WTC11 (cell line): ENCODE results near the gene NEDD4L. TPM values are rescaled to one million over a fixed set of nuclear protein-coding genes. Genes with fewer than 3 reads are reported as not detected.
"Not testable (repeated sequence)": the region's sequence is repeated elsewhere in the genome, so short reads cannot be mapped to it uniquely, and the experiment has no call there.

ENCODE experiments used
- ATAC-seq: fragments of 200-7000 bp; cut with Tn5 transposase; 2 replicates; pipeline ENCODE4 v1.10.0; 2021; ENCODE audit warnings: mild to moderate bottlenecking, moderate library complexity
- CTCF ChIA-PET: fragments of 300-600 bp; sonication (Branson Sonifier 250); formaldehyde crosslinking; loops from one replicate; lab custom pipeline; 2021; ENCODE audit warnings: antibody characterized with exemption; lab: Charles Lee
- POLR2A ChIA-PET: fragments of 350-600 bp; sonication (Branson Sonifier 250); formaldehyde crosslinking; loops from one replicate; lab custom pipeline; 2021; ENCODE audit warnings: antibody characterized with exemption; lab: Charles Lee
- DNase-seq: peaks from one replicate; pipeline ENCODE4 v3.0.0; 2021; ENCODE audit warnings: low spot score
- H3K27ac Mint-ChIP-seq: 2 replicates; pipeline ENCODE4 v1.8.0; 2021; ENCODE audit warnings: mixed read lengths
- H3K27me3 Mint-ChIP-seq: 2 replicates; pipeline ENCODE4 v1.8.0; 2021; ENCODE audit warnings: low read depth, mild to moderate bottlenecking, moderate library complexity, mixed read lengths
- H3K36me3 Mint-ChIP-seq: 2 replicates; pipeline ENCODE4 v1.8.0; 2021; ENCODE audit warnings: mixed read lengths
- H3K4me1 Mint-ChIP-seq: 2 replicates; pipeline ENCODE4 v1.8.0; 2022; ENCODE audit warnings: mixed read lengths
- H3K4me3 Mint-ChIP-seq: 2 replicates; pipeline ENCODE4 v1.8.0; 2021; ENCODE audit warnings: mild to moderate bottlenecking, moderate library complexity, mixed read lengths
- H3K9me3 Mint-ChIP-seq: 2 replicates; pipeline ENCODE4 v1.8.0; 2021; ENCODE audit warnings: mixed read lengths
- AR ChIP-seq: fragments of 250-450 bp; sonication (Bioruptor Pico); IDR thresholded peaks from 2 replicates; pipeline ENCODE4 v1.9.0; 2021; ENCODE audit warnings: mild to moderate bottlenecking
- CREB1 ChIP-seq: sonication (generic); formaldehyde crosslinking; IDR thresholded peaks from 2 replicates; pipeline ENCODE4 v1.8.0; 2023; ENCODE audit warnings: mild to moderate bottlenecking, missing genetic modification reagents
- EMX1 ChIP-seq: fragments of 250-450 bp; sonication (Bioruptor Pico); IDR thresholded peaks from 2 replicates; pipeline ENCODE4 v1.8.0; 2021; ENCODE audit warnings: mild to moderate bottlenecking
- ETV6 ChIP-seq: sonication (generic); formaldehyde crosslinking; IDR thresholded peaks from 2 replicates; pipeline ENCODE4 v1.8.1; 2022; ENCODE audit warnings: mild to moderate bottlenecking, missing genetic modification reagents
- FOXJ3 ChIP-seq: sonication (generic); formaldehyde crosslinking; IDR thresholded peaks from 2 replicates; pipeline ENCODE4 v1.9.0; 2021; ENCODE audit warnings: missing genetic modification reagents, mild to moderate bottlenecking, borderline replicate concordance
- FOXK1 ChIP-seq: sonication (generic); formaldehyde crosslinking; IDR thresholded peaks from 2 replicates; pipeline ENCODE4 v1.8.0; 2022; ENCODE audit warnings: mild to moderate bottlenecking, moderate library complexity, missing genetic modification reagents
- GABPB1 ChIP-seq: sonication (generic); formaldehyde crosslinking; IDR thresholded peaks from 2 replicates; pipeline ENCODE4 v1.8.1; 2023; ENCODE audit warnings: mild to moderate bottlenecking, missing genetic modification reagents
- HMGA2 ChIP-seq: fragments of 250-450 bp; sonication (Bioruptor Pico); IDR thresholded peaks from 2 replicates; pipeline ENCODE4 v1.4.0; 2021; ENCODE audit warnings: mild to moderate bottlenecking, moderate library complexity
- MLX ChIP-seq: sonication (generic); formaldehyde crosslinking; IDR thresholded peaks from 2 replicates; pipeline ENCODE4 v1.8.1; 2023; ENCODE audit warnings: mild to moderate bottlenecking, missing genetic modification reagents, moderate library complexity
- SMAD4 ChIP-seq: sonication (generic); formaldehyde crosslinking; IDR thresholded peaks from 2 replicates; pipeline ENCODE4 v1.8.0; 2022; ENCODE audit warnings: mild to moderate bottlenecking, missing genetic modification reagents
- TCF7 ChIP-seq: sonication (generic); formaldehyde crosslinking; IDR thresholded peaks from 2 replicates; pipeline ENCODE4 v1.8.0; 2022; ENCODE audit warnings: mild to moderate bottlenecking, low read depth, missing genetic modification reagents, moderate library complexity
- ZNF121 ChIP-seq: sonication (generic); formaldehyde crosslinking; IDR thresholded peaks from 2 replicates; pipeline ENCODE4 v1.8.0; 2023; ENCODE audit warnings: missing genetic modification reagents
- ZNF138 ChIP-seq: sonication (generic); formaldehyde crosslinking; conservative IDR thresholded peaks from 2 replicates; pipeline ENCODE4 v1.8.1; 2022; ENCODE audit warnings: mild to moderate bottlenecking, moderate library complexity, missing genetic modification reagents
- ZNF219 ChIP-seq: sonication (generic); formaldehyde crosslinking; IDR thresholded peaks from 2 replicates; pipeline ENCODE4 v1.8.0; 2023; ENCODE audit warnings: missing genetic modification reagents, mild to moderate bottlenecking, borderline replicate concordance
- total RNA-seq: library from RNA; stranded (reverse); gene quantifications from 3 replicates; pipeline ENCODE4 v1.2.3, GENCODE V29; 2021
- TF ChIP-seq, protein P1 (sequence below): sonication (generic); formaldehyde crosslinking; conservative IDR thresholded peaks from 2 replicates; pipeline ENCODE4 v1.8.1; 2023; ENCODE audit warnings: mild to moderate bottlenecking, low read depth, missing genetic modification reagents, moderate library complexity
- TF ChIP-seq, protein P2 (sequence below): fragments of 250-450 bp; sonication (Bioruptor Pico); IDR thresholded peaks from 2 replicates; pipeline ENCODE4 v1.8.0; 2021; ENCODE audit warnings: mild to moderate bottlenecking
- TF ChIP-seq, protein P3 (sequence below): sonication (generic); formaldehyde crosslinking; IDR thresholded peaks from 2 replicates; pipeline ENCODE4 v1.8.1; 2022; ENCODE audit warnings: low read depth, mild to moderate bottlenecking, moderate library complexity, missing genetic modification reagents, borderline replicate concordance
- TF ChIP-seq, protein P4 (sequence below): sonication (generic); formaldehyde crosslinking; IDR thresholded peaks from 2 replicates; pipeline ENCODE4 v1.8.0; 2023; ENCODE audit warnings: missing genetic modification reagents, mild to moderate bottlenecking, borderline replicate concordance

NEDD4L gene
- total RNA-seq, 1 experiment from 2014 or later: 88.0 TPM

DNA sequence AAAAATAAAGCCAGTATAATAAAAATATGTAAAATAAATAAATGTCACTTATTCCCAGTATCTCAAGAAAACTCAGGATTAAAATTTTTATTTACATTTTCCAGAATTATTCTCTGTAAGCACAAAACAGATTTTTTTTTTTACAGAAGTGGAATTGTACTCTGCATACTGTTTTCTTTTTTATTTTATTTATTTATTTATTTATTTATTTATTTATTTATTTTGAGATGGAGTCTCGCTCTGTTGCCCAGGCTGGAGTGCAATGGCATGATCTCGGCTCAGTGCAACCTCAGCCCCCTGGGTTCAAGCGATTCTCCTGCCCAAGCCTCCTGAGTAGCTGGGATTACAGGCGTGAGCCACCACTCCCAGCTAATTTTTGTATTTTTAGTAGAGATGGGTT lies 336.1 kb downstream of the NEDD4L start:
- CTCF ChIA-PET, H3K4me3 Mint-ChIP-seq, H3K4me1 Mint-ChIP-seq: not testable (repeated sequence)

DNA sequence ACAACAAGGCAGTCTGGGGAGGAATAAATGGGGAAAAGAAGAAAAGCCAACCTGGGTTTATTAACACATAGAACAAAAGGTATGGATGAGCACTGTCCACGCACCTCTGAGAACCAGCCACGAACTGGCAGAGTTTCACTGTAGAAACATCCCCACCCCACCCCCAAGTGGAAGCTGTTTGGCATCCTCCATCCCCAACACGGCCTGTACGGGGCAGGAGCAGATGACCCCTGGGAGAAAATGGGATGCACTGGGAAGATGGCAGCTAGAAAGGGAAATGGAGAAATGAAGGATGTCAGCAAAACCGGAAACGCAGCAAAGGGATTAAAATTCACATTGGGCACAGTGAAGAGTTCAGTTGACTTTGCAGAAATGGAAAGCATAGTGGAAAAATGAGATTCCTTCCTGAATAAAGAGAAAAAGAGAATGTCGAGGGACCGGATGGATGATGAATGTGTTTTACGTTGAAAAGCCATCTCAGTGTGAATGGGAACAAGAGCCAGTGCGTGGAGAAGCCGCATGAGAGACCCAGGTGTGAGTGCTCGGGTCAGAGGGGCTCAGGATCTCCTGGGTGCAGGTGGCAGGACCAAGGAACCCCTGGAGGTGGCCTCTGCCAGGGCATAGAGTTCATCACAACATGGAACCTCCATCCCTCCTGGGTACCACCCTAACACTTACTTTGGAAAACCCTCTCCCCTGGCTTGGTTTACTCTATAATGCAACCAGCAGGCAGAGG lies 337.8 kb downstream of the NEDD4L start:
- ChIA-PET CTCF (no interaction called here), POLR2A (no interaction called here)
- TF ChIP-seq ZNF121 (CRISPR knock-in tag) (peak; percentile 73), AR (no peak), ZNF219 (no peak)
- no peak for ATAC-seq
- no peak for DNase-seq
- H3K4me3 Mint-ChIP-seq: no peak overlapping the region
- H3K36me3 Mint-ChIP-seq: peaks cover 31% of the 10 kb centered on the region
- peak overlapping the region; percentile 14; the same call in 1 of the 2 replicates for H3K27ac Mint-ChIP-seq
- no peaks in the 10 kb centered on the region for H3K9me3 Mint-ChIP-seq
- H3K4me1 Mint-ChIP-seq: no peaks in the 10 kb centered on the region; the same call in 1 of the 2 replicates
- H3K27me3 Mint-ChIP-seq: no peaks in the 10 kb centered on the region

More for the DNA sequence above, 336.1 kb downstream of the NEDD4L start:
- H3K27ac Mint-ChIP-seq, H3K9me3 Mint-ChIP-seq, DNase-seq, ATAC-seq, POLR2A ChIA-PET: not testable (repeated sequence)
- peaks cover 40% of the 10 kb centered on the region for H3K36me3 Mint-ChIP-seq
- TF ChIP-seq HMGA2 (CRISPR knock-in tag): 0 out of 2 replicates have a peak, but pooled peaks have one; percentile 21
- TF ChIP-seq, all 79 proteins: peak for 1; not testable (repeated sequence) for 78
- not testable (repeated sequence) for H3K27me3 Mint-ChIP-seq

DNA sequence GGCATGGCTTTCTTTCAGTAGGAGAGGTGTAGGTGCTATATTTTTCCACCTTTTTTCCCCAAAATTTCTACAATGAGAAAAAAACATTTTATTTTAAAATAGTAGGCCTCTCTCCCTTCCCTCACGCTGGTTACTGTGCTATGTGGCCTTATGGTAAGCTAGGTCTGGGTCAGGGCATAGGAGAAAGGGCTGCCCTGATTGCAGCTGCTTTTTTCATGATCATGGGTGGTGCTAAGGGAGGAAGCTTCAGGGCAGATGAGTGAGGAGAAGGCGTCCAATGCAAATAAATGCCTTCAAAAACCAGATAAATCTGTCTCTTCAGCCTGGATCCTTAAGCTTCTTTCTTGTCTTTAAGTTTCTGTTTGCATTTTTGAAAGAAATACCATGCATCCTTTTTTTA lies 338.4 kb downstream of the NEDD4L start:
- ATAC-seq: no peak
- no peak overlapping the region for H3K4me3 Mint-ChIP-seq
- TF ChIP-seq TCF7 (CRISPR knock-in tag) (no peak), FOXK1 (CRISPR knock-in tag) (no peak), EMX1 (CRISPR knock-in tag) (no peak), ZNF138 (CRISPR knock-in tag) (no peak), ETV6 (CRISPR knock-in tag) (no peak), CREB1 (CRISPR knock-in tag) (no peak), MLX (CRISPR knock-in tag) (no peak), SMAD4 (CRISPR knock-in tag) (no peak), GABPB1 (CRISPR knock-in tag) (no peak), FOXJ3 (CRISPR knock-in tag) (no peak)
- TF ChIP-seq, protein P1, sequence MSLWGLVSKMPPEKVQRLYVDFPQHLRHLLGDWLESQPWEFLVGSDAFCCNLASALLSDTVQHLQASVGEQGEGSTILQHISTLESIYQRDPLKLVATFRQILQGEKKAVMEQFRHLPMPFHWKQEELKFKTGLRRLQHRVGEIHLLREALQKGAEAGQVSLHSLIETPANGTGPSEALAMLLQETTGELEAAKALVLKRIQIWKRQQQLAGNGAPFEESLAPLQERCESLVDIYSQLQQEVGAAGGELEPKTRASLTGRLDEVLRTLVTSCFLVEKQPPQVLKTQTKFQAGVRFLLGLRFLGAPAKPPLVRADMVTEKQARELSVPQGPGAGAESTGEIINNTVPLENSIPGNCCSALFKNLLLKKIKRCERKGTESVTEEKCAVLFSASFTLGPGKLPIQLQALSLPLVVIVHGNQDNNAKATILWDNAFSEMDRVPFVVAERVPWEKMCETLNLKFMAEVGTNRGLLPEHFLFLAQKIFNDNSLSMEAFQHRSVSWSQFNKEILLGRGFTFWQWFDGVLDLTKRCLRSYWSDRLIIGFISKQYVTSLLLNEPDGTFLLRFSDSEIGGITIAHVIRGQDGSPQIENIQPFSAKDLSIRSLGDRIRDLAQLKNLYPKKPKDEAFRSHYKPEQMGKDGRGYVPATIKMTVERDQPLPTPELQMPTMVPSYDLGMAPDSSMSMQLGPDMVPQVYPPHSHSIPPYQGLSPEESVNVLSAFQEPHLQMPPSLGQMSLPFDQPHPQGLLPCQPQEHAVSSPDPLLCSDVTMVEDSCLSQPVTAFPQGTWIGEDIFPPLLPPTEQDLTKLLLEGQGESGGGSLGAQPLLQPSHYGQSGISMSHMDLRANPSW (CRISPR knock-in tag): no peak
- TF ChIP-seq, protein P2, sequence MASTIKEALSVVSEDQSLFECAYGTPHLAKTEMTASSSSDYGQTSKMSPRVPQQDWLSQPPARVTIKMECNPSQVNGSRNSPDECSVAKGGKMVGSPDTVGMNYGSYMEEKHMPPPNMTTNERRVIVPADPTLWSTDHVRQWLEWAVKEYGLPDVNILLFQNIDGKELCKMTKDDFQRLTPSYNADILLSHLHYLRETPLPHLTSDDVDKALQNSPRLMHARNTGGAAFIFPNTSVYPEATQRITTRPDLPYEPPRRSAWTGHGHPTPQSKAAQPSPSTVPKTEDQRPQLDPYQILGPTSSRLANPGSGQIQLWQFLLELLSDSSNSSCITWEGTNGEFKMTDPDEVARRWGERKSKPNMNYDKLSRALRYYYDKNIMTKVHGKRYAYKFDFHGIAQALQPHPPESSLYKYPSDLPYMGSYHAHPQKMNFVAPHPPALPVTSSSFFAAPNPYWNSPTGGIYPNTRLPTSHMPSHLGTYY (CRISPR knock-in tag): no peak
- TF ChIP-seq, protein P3, sequence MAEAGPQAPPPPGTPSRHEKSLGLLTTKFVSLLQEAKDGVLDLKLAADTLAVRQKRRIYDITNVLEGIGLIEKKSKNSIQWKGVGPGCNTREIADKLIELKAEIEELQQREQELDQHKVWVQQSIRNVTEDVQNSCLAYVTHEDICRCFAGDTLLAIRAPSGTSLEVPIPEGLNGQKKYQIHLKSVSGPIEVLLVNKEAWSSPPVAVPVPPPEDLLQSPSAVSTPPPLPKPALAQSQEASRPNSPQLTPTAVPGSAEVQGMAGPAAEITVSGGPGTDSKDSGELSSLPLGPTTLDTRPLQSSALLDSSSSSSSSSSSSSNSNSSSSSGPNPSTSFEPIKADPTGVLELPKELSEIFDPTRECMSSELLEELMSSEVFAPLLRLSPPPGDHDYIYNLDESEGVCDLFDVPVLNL (CRISPR knock-in tag): no peak
- TF ChIP-seq, protein P4, sequence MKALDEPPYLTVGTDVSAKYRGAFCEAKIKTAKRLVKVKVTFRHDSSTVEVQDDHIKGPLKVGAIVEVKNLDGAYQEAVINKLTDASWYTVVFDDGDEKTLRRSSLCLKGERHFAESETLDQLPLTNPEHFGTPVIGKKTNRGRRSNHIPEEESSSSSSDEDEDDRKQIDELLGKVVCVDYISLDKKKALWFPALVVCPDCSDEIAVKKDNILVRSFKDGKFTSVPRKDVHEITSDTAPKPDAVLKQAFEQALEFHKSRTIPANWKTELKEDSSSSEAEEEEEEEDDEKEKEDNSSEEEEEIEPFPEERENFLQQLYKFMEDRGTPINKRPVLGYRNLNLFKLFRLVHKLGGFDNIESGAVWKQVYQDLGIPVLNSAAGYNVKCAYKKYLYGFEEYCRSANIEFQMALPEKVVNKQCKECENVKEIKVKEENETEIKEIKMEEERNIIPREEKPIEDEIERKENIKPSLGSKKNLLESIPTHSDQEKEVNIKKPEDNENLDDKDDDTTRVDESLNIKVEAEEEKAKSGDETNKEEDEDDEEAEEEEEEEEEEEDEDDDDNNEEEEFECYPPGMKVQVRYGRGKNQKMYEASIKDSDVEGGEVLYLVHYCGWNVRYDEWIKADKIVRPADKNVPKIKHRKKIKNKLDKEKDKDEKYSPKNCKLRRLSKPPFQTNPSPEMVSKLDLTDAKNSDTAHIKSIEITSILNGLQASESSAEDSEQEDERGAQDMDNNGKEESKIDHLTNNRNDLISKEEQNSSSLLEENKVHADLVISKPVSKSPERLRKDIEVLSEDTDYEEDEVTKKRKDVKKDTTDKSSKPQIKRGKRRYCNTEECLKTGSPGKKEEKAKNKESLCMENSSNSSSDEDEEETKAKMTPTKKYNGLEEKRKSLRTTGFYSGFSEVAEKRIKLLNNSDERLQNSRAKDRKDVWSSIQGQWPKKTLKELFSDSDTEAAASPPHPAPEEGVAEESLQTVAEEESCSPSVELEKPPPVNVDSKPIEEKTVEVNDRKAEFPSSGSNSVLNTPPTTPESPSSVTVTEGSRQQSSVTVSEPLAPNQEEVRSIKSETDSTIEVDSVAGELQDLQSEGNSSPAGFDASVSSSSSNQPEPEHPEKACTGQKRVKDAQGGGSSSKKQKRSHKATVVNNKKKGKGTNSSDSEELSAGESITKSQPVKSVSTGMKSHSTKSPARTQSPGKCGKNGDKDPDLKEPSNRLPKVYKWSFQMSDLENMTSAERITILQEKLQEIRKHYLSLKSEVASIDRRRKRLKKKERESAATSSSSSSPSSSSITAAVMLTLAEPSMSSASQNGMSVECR (CRISPR knock-in tag): no peak

More for the DNA sequence above, 338.4 kb downstream of the NEDD4L start:
- Mint-ChIP-seq H3K36me3 (peaks cover 32% of the 10 kb centered on the region), H3K27ac (no peak overlapping the region), H3K4me1 (no peaks in the 10 kb centered on the region; the same call in 1 of the 2 replicates), H3K27me3 (no peaks in the 10 kb centered on the region), H3K9me3 (no peaks in the 10 kb centered on the region)
- DNase-seq: no peak
- ChIA-PET CTCF (no interaction called here), POLR2A (no interaction called here)
